HG03103 (cell line): Measurements from ENCODE around the gene RARRES2.
A peak's percentile ranks its signal among the peaks of the same experiment; 100 is the strongest.

Source experiments
- ATAC-seq: cut with Tn5 transposase; IDR thresholded peaks from one replicate; pipeline ENCODE4 v1.9.1; 2021; ENCODE audit warnings: low read depth; ENCODE audit not compliant: unreplicated experiment

Gene RARRES2

GRCh38 chr7:150363370-150363769, 21.9 kb upstream of the RARRES2 start:
- ATAC-seq: no peak

- no peak for ATAC-seq
These were observed 20.6 kb upstream of the RARRES2 start for GRCh38 chr7:150361807-150362621.

- ATAC-seq: no peak
These were observed 20.0 kb upstream of the RARRES2 start for GRCh38 chr7:150361402-150361801.

- ATAC-seq: no peak
These were observed 19.1 kb upstream of the RARRES2 start for GRCh38 chr7:150360363-150361058.

- no peak for ATAC-seq
These were observed 18.4 kb upstream of the RARRES2 start for GRCh38 chr7:150359622-150360362.

- ATAC-seq: no peak
These were observed 17.7 kb upstream of the RARRES2 start for GRCh38 chr7:150358988-150359621.

- no peak for ATAC-seq
These were observed 17.0 kb upstream of the RARRES2 start for GRCh38 chr7:150358433-150358832.

- ATAC-seq: no peak
These were observed 16.5 kb upstream of the RARRES2 start for GRCh38 chr7:150357771-150358427.

GRCh38 chr7:150357270-150357669, 15.8 kb upstream of the RARRES2 start:
- peak; percentile 73 for ATAC-seq

GRCh38 chr7:150356265-150356897, 15.0 kb upstream of the RARRES2 start:
- ATAC-seq: no peak

- ATAC-seq: no peak
These were observed 14.2 kb upstream of the RARRES2 start for GRCh38 chr7:150355666-150356059.

GRCh38 chr7:150351587-150352194, 10.3 kb upstream of the RARRES2 start:
- ATAC-seq: no peak

GRCh38 chr7:150346922-150347321, 5.5 kb upstream of the RARRES2 start:
- ATAC-seq: no peak

GRCh38 chr7:150345012-150345411, 3.6 kb upstream of the RARRES2 start:
- no peak for ATAC-seq

- no peak for ATAC-seq
These were observed 2.9 kb upstream of the RARRES2 start for GRCh38 chr7:150344299-150344698.

GRCh38 chr7:150343225-150343624, 1.8 kb upstream of the RARRES2 start:
- no peak for ATAC-seq

GRCh38 chr7:150342121-150342408, 636 bp upstream of the RARRES2 start:
- ATAC-seq: no peak

- ATAC-seq: no peak
These were observed 560 bp downstream of the RARRES2 start for GRCh38 chr7:150340875-150341262.

- ATAC-seq: no peak
These were observed 1.2 kb downstream of the RARRES2 start for GRCh38 chr7:150340024-150340749.
